GM19239 (cell line): ENCODE results near the gene TLX2.
"Not testable (repeated sequence)": the region's sequence is repeated elsewhere in the genome, so short reads cannot be mapped to it uniquely, and the experiment has no call there.

ENCODE experiments used
- DNase-seq: peaks from one replicate; pipeline ENCODE4 v3.0.0; 2011; ENCODE audit warnings: low spot score; ENCODE audit not compliant: insufficient read length
- FAIRE-seq: peaks from 2 replicates; lab custom pipeline; 2011; peaks lifted over from hg19 to GRCh38; lab: Jason Lieb, UNC

TLX2 gene

DNA sequence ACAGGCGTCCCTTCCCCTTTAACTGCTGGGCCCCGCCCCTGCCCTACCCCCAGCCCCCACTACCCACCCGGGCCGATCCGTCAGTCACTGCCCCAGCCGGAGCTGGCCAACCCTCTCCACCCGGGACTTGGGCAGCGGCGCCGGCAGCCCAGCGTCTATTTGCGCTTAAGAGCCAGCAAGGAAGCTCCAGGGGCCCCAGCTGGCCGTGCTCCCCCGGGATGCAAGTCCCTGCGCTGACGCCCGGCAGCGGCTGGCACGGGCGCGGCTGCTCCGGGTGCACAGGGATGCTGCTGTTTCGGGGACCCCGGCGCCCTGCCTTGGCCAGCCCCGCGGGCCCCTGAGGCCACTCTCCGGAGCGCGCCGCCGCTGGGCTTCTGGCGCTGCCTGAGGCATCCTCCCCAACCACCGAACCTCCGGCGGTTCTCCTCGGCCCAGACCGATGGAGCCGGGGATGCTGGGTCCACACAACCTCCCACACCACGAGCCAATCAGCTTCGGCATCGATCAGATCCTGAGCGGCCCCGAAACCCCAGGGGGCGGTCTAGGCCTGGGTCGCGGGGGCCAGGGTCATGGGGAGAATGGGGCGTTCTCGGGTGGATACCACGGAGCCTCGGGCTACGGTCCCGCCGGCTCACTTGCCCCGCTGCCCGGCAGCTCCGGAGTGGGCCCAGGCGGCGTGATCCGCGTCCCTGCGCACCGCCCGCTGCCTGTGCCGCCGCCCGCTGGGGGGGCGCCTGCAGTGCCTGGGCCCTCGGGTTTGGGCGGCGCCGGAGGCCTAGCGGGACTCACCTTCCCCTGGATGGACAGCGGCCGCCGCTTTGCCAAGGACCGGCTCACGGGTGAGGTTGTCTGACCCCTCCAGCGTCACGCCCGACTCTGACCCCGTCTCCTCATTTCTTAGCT, at the start of gene TLX2:
Gene TLX2, plus strand, starts transcription at position 83 of the 903 bp plus-strand sequence. Its CDS starts 357 bp downstream, at position 440.
- DNase-seq (no peak), FAIRE-seq (peak; percentile 14)

- FAIRE-seq: not testable (repeated sequence)
Observed at GRCh38 chr2:74470742-74471141, 43.5 kb upstream of the TLX2 start.

DNA sequence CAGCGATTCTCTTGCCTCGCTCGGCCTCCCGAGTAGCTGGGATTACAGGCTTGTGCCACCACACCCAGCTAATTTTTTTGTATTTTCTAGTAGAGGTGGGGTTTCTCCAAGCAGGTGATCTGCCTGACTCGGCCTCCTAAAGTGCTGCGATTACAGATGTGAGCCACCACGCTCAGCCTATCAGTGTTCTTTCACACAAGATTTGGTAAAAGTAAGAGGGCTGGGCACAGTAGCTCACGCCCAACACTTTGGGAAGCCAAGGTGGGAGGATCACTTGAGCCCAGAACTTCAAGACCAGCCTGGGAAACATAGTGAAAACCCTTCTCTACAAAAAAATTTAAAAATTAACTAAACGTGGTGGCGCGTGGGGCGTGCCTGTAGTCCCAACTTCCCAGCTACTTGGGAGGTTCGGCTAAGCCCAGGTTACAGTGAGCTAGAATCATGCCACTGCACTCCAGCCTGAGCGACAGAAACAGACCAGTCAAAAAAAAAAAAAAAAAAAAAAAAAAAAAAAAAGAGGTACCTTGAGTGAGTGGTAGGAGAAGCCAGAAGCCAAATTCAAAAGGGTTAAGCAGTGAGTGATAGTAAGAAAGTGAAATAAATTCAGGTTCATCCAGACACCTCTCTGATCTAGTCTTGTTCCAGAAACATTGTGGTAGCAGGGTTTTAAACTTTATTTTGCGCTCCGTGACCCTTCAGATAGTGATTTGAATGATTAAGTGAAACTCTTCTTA, 42.8 kb upstream of the TLX2 start:
- FAIRE-seq: no peak
- DNase-seq: no peak

More at GRCh38 chr2:74470742-74471141, 43.5 kb upstream of the TLX2 start:
- not testable (repeated sequence) for DNase-seq

- DNase-seq (peak; percentile 74), FAIRE-seq (peak; percentile 92)
Observed at GRCh38 chr2:74472086-74472944, 41.9 kb upstream of the TLX2 start, which contains the start of gene MRPL53. TSS of gene MRPL53 (minus strand) at chr2:74472680. CDS start at chr2:74472660, 20 bp downstream.

- peak; percentile 57 for FAIRE-seq
- DNase-seq: no peak
Observed at GRCh38 chr2:74472945-74473258, 41.3 kb upstream of the TLX2 start.

DNA sequence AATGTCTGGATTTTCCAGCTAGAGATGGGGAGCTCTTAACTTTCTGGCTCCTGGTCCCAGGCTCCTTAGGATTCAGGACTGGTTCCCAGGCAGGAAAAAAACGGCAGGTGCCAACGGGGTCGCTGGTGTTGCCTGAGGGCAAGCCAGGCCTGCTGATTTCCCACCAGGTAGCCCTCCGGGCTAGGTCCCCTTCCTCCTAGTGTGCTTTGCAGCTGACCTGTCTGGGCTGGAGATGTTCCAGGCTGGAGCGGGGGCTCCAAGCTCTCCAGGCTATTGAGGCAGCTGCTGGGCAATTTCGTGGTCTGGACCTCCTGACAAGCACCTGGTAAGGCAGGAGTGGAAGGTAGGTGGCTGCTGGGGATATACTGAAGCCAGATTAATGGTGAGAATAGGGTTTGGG, 39.8 kb upstream of the TLX2 start:
- FAIRE-seq (no peak), DNase-seq (no peak)

DNA sequence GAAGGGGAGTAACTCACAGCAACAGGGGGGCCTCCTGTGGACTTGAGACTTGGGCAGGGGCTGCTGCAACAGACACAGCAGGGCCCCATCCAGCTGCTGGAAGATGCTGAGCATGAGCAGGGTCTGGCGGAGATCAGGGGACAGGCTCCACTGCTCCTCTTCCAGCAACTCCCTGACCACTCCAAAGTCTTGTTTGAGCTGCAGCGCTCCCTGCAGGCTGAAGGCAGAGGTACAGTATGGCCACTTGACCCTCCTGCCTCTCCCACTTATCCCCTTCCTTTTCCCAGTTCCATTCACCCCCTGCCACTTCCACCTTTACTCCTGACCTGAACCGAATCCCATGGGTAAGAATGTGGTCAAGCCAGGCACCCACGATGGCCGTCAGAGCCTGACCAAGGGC, 39.4 kb upstream of the TLX2 start:
- no peak for FAIRE-seq
- no peak for DNase-seq

GRCh38 chr2:74481431-74481830, 32.8 kb upstream of the TLX2 start:
- no peak for FAIRE-seq
- DNase-seq: no peak

GRCh38 chr2:74481961-74482800, 32.1 kb upstream of the TLX2 start:
- FAIRE-seq (no peak), DNase-seq (no peak)

DNA sequence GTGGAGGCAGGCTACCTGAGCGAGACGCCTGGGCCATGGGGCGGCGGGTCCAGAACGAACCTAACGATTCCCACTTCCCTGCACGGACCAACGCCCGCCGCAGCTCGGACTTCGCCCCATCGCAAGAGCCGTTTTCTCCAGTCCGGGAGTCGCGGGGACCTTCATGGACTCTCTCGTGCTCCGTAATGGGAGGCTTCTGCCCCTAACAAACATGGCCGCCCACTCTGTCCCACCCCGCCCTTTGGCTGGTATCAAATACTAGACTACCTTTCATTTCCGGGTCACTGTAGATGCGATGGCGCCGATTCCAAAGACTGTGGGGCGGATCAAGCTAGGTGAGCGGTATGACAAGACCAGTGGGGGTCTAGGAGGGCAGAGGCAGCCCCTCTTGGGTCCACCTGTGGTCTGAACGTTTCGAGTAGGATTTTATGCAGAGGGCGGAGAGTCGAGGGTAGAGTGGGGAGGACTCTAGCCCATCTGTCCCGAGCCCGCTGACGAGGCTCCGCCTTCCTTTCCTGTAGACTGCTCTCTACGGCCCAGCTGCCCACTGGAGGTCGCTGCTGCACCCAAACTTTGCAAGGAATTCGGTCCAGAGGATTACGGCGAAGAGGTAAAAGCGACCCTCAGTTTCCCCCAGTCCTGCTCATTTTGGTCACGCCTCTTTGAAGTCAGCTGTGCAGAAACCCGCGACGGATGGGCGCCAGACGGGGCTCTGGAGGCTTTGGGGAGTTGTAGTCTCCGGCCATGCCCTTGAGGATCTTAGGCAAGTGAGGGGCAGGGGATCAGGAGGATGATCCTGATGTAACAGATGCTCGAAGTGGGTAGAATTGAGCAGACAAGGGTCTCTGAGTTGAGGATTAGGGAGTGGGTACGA, 31.2 kb upstream of the TLX2 start, which contains the start of the genes CCDC142 and TTC31:
Gene CCDC142, minus strand, starts transcription at position 198 of the 874 bp plus-strand sequence. Its CDS starts 161 bp downstream, at position 37.
Gene TTC31, plus strand, starts transcription at position 281 of the 874 bp plus-strand sequence. Its CDS starts 15 bp downstream, at position 296.
- peak; percentile 97 for FAIRE-seq
- peak; percentile 87 for DNase-seq

DNA sequence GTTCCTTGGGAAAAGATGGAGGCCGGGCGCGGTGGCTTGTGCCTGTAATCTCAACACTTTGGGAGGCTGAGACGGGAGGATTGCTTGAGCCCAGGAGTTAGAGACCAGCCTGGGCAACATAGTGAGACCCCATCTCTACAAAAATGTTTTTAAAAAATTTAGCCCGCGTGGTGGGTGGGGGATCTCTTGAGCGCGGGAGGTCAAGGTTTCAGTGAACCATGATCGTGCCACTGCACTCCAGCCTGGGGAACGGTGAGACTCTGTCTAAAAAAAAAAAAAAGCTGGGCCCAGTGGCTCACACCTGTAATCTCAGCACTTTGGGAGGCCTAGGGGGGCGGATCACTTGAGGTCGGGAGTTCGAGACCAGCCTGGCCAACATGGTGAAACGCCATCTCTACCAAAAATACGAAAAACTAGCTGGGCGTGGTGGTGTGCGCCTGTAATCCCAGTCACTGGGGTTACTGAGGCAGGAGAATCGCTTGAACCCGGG, 30.5 kb upstream of the TLX2 start:
- DNase-seq, FAIRE-seq: not testable (repeated sequence)

DNA sequence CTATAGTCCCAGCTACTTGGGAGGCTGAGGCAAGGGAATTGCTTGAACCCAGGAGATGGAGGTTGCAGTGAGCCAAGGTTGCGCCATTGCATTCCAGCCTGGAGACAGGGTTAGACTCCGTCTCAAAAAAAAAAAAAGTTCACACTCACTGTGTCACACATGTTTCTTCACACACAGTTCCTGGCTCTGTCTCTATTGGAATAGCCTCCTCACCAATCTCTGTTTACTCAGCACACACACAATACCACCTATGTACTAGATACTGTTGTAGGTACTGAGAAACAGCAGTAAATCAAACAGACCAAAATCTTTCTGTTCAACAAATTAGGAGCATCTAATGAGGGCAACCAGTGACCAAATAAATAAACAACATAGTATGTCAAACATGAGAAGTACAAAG, 28.1 kb upstream of the TLX2 start:
- no peak for DNase-seq
- FAIRE-seq: no peak

DNA sequence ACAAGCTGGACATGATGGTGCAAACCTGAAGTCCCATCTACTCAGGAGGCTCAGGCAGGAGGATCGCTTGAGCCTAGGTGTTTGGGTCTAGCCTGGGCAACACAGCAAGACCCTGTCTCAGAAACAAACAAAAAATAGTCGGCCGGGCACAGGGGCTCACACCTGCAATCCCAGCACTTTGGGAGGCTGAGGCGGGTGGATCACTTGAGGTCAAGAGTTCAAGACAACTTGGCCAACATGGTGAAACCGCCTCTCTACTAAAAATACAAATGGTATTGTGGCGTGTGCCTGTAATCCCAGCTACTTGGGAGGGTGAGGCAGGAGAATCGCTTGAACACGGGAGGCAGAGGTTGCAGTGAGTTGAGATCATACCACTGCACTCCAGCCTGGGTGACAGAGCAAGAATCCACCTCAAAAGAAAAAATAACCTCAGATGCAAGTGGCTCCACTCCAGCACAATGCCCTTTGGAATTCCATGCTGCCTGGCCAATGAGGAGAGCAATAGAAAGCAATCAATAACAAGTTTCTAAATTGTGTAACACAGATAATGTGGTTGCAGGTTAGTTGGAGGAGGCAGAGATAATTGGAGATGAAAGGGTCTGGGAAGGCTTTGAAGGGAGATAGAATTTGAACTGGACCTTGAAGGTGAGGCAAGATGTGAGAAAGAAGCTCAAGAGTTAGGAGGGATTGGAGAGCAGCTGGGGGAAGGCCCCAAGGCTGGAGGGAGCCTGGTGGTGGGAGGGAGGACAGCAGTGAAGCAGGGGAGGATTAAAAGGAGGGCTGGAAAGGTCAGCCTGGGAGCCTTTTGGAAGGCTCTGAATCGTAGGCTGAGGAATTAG, 25.4 kb upstream of the TLX2 start:
- FAIRE-seq: no peak
- no peak for DNase-seq

- FAIRE-seq (no peak), DNase-seq (no peak)
Observed at GRCh38 chr2:74489906-74490305, 24.3 kb upstream of the TLX2 start.

DNA sequence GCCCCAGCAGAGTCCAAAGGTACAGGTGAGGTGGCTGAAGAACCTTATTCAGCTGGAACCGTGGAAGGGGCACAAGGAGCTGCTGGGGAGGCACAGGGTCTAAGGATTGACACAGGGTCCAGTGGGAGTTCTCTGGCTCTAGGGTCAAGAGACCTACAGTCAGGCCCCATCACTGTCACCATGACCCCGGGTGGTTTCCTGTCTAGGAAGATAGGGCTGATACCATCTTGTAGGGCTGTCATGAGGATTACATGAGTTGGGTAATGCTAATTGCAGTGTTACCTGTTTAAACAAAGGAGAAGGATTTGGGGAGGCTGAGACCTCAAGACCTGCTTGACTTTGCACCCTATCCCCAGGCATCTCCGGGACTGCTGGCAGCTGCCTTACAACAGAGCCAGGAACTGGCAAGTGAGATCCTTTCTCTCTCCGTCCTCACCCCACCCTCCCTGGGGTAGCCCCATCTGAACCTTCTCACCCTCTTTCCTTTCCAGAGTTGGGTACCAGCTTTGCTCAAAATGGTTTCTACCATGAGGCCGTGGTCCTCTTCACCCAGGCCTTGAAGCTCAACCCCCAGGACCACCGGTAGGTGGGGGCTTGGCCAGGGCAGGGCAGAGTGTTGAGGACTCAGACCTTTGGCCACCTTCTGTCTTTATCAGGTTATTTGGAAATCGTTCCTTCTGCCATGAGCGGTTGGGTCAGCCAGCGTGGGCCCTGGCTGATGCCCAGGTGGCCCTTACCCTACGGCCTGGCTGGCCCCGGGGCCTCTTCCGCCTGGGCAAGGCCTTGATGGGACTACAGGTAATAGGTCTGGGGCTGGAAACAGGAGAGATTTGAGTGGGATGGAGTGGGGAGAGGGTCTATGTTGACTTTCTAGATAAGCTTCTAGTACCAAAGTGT, 22.4 kb upstream of the TLX2 start:
- FAIRE-seq: no peak
- no peak for DNase-seq

- no peak for FAIRE-seq
- DNase-seq: no peak
Observed at GRCh38 chr2:74493546-74493945, 20.7 kb upstream of the TLX2 start.
